ENCODE data around the gene OGT. TPM values are rescaled to one million over a fixed set of nuclear protein-coding genes. Genes with fewer than 3 reads are reported as not detected.

The OGT gene
- total RNA-seq, 1 experiment from 2014 or later = 116 TPM

- H2AFZ ChIP-seq (ENCODE audit: low read length) = no peak overlapping the region
- Mint-ChIP-seq H3K36me3 (ENCODE audit: insufficient read depth in 1 of 3, low read depth in 3 of 3) (peaks cover 11 to 38% (median 29%) of the 10 kb centered on the region in 3 experiments), H3K9me3 (peaks cover 39 to 55% of the 10 kb centered on the region in 2 experiments), H3K27ac (no peak overlapping the region), H3K4me3 (no peak overlapping the region), H3K4me1 (0 out of 4 replicates have a peak, but pooled peaks cover 0 to 10% of the 10 kb centered on the region in 2 experiments), H3K27me3 (ENCODE audit: low read depth) (peaks cover 4% of the 10 kb centered on the region; the same call in 1 of the 2 replicates)
- H2BK12ac ChIP-seq (ENCODE audit: insufficient read length, low read depth, low read length) = no peak overlapping the region
- H2BK5ac ChIP-seq (ENCODE audit: insufficient read length, low read length) = no peak overlapping the region
- H2BK15ac ChIP-seq (ENCODE audit: low read depth, low read length) = no peak overlapping the region
- H3K4me1 ChIP-seq (ENCODE audit: insufficient read depth, low read length) = no peaks in the 10 kb centered on the region
- H4K91ac ChIP-seq (ENCODE audit: insufficient read length, low read depth, low read length) = no peak overlapping the region
- H3K27ac ChIP-seq (ENCODE audit: insufficient read length, low read depth, low read length) = no peak overlapping the region
- H2AK5ac ChIP-seq (ENCODE audit: insufficient read length, low read length) = no peak overlapping the region
- no peak overlapping the region for H3K56ac ChIP-seq (ENCODE audit: insufficient read length, low read depth, low read length)
- DNase-seq = no peak
- H3K14ac ChIP-seq (ENCODE audit: insufficient read depth, low read length) = no peak overlapping the region
- no peak for TF ChIP-seq CTCF (conservative IDR thresholded peaks at IDR 0.05)
- H3K27me3 ChIP-seq (ENCODE audit: insufficient read depth, low read length) = no peaks in the 10 kb centered on the region
- H4K5ac ChIP-seq (ENCODE audit: insufficient read length, low read depth, low read length) = no peak overlapping the region
- no peaks in the 10 kb centered on the region for H3K79me1 ChIP-seq (ENCODE audit: insufficient read depth, low read depth, low read length, poor library complexity, severe bottlenecking)
- WGBS (ENCODE audit: extremely low coverage, insufficient read length, low lambda C conversion rate) = no CpG with 5 or more reads among the region's 7 CpGs
- no peaks in the 10 kb centered on the region for H4K20me1 ChIP-seq (ENCODE audit: control insufficient read depth, insufficient read depth, insufficient read length)
- H3K23me2 ChIP-seq (ENCODE audit: insufficient read length, low read depth, low read length, poor library complexity, severe bottlenecking) = no peaks in the 10 kb centered on the region
- H3K4me2 ChIP-seq (ENCODE audit: insufficient read depth, insufficient read length, low read length) = no peak overlapping the region
- H3K9ac ChIP-seq (ENCODE audit: extremely low read depth, insufficient read length, low read length) = no peak overlapping the region
- H3T11ph ChIP-seq (ENCODE audit: low read length) = no peak overlapping the region
- no peak overlapping the region for H4K8ac ChIP-seq (replicated peaks; ENCODE audit: insufficient read length, low read depth, low read length)
- H3K18ac ChIP-seq (ENCODE audit: insufficient read length, low read depth, low read length) = no peak overlapping the region
- no peak overlapping the region for H3K4ac ChIP-seq (ENCODE audit: low read depth, low read length)
- H3K79me2 ChIP-seq (ENCODE audit: insufficient read depth, low read length) = no peaks in the 10 kb centered on the region
- no peak overlapping the region for H2BK20ac ChIP-seq (ENCODE audit: low read depth, low read length, poor library complexity, severe bottlenecking)
- H3K23ac ChIP-seq (ENCODE audit: insufficient read length, low read depth, low read length) = no peak overlapping the region
- H2BK120ac ChIP-seq (ENCODE audit: low read depth, low read length, poor library complexity, severe bottlenecking) = no peak overlapping the region
- H3K9me3 ChIP-seq (ENCODE audit: control insufficient read depth, low read depth, low read length) = no peaks in the 10 kb centered on the region
These were observed 47.1 kb downstream of the OGT start for GRCh38 chrX:71579990-71580380.
